PFSK-1 (cell line): ENCODE results near the gene TLX2.

Source experiments
- FOXP2 ChIP-seq: optimal IDR thresholded peaks from 2 replicates; pipeline ENCODE3; 2011; ENCODE audit warnings: borderline replicate concordance, control low read depth, inconsistent platforms; ENCODE audit not compliant: insufficient read depth; ENCODE audit errors: extremely low read length, extremely low read depth
- POLR2AphosphoS5 ChIP-seq: IDR thresholded peaks from 2 replicates; pipeline ENCODE4 v1.6.1; 2012; ENCODE audit warnings: low read depth, mild to moderate bottlenecking, control low read depth, low read length, moderate library complexity
- REST ChIP-seq, 2 experiments: IDR thresholded peaks; 2 replicates each; pipeline versions ENCODE4 v1.6.1 to v1.8.0; 2011 to 2012; ENCODE audit warnings: low read depth in 2 of 2, low read length in 2 of 2, control low read depth in 1 of 2, inconsistent platforms in 1 of 2, mild to moderate bottlenecking in 1 of 2, moderate library complexity in 1 of 2; ENCODE audit not compliant: insufficient read depth in 1 of 2
- SIN3A ChIP-seq: IDR thresholded peaks from 2 replicates; pipeline ENCODE4 v1.6.1; 2012; ENCODE audit warnings: mild to moderate bottlenecking, low read length, moderate library complexity, borderline replicate concordance; ENCODE audit not compliant: insufficient read depth
- TAF1 ChIP-seq: IDR thresholded peaks from 2 replicates; pipeline ENCODE4 v1.6.1; 2012; ENCODE audit warnings: low read length, control low read depth, borderline replicate concordance; ENCODE audit not compliant: insufficient read depth

The TLX2 gene

GRCh38 chr2:74493546-74493945 is 20.7 kb upstream of the TLX2 start:
- TF ChIP-seq SIN3A (no peak), REST (IDR thresholded peaks at IDR 0.05; ENCODE audit: insufficient read depth in 1 of 2, low read depth in 2 of 2, low read length in 2 of 2) (no peak), POLR2AphosphoS5 (no peak), FOXP2 (no peak), TAF1 (no peak)

- TF ChIP-seq TAF1: no peak
- no peak for TF ChIP-seq SIN3A
- TF ChIP-seq POLR2AphosphoS5: no peak
- TF ChIP-seq FOXP2: no peak
- TF ChIP-seq REST (IDR thresholded peaks at IDR 0.05; ENCODE audit: insufficient read depth in 1 of 2, low read depth in 2 of 2, low read length in 2 of 2): no peak
Observed at GRCh38 chr2:74495440-74495839, 18.8 kb upstream of the TLX2 start.

GRCh38 chr2:74496997-74497776 is 17.1 kb upstream of the TLX2 start:
- TF ChIP-seq SIN3A (no peak), FOXP2 (no peak), REST (IDR thresholded peaks at IDR 0.05; ENCODE audit: insufficient read depth in 1 of 2, low read depth in 2 of 2, low read length in 2 of 2) (no peak), POLR2AphosphoS5 (no peak), TAF1 (no peak)

GRCh38 chr2:74497777-74498499 is 16.3 kb upstream of the TLX2 start:
- TF ChIP-seq TAF1: no peak
- TF ChIP-seq FOXP2: no peak
- TF ChIP-seq POLR2AphosphoS5: no peak
- no peak for TF ChIP-seq SIN3A
- no peak for TF ChIP-seq REST (IDR thresholded peaks at IDR 0.05; ENCODE audit: insufficient read depth in 1 of 2, low read depth in 2 of 2, low read length in 2 of 2)
